Measurements from ENCODE around the gene RGS3. TPM values are rescaled to one million over a fixed set of nuclear protein-coding genes. Genes with fewer than 3 reads are reported as not detected.

Gene RGS3
- total RNA-seq, 2 donors from 2014 or later = 112 to 184 TPM

DNA sequence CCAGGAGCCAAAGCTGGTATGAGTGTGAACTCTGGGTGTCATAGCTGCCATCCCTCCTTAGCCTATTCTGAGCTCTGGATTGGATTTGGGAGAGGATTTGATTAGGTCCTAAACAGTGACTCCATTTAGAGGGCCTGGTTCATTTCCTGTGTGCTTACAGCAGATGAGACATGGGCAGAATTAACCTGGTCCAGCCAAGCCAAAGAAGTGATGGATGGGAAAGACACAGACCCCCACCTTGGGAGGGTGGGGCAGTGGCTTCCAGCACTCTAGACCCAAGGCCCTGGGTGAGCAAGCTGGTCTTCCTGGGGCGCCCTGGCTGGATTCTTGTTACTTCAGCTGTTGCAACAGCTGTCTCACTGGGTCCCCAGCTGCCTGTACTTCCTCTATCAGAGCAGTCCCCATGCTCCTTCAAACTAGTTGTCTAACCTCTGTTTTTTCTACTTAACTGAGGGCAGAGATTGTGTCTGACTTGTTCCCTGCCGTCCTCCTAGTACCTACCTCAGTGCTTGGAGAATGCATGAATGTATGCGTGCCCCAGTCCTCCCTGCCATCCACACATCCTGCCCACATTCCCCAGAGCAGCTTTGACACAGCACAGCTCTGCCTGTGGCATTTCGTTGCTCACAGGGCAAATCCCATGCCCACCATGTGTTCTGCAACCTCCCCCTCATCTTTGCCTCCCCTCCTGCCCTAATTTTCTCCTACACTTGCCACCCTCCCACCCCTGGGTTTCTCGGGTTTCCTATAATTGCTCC, 115.9 kb downstream of the RGS3 start:
- TF ChIP-seq, protein P1, sequence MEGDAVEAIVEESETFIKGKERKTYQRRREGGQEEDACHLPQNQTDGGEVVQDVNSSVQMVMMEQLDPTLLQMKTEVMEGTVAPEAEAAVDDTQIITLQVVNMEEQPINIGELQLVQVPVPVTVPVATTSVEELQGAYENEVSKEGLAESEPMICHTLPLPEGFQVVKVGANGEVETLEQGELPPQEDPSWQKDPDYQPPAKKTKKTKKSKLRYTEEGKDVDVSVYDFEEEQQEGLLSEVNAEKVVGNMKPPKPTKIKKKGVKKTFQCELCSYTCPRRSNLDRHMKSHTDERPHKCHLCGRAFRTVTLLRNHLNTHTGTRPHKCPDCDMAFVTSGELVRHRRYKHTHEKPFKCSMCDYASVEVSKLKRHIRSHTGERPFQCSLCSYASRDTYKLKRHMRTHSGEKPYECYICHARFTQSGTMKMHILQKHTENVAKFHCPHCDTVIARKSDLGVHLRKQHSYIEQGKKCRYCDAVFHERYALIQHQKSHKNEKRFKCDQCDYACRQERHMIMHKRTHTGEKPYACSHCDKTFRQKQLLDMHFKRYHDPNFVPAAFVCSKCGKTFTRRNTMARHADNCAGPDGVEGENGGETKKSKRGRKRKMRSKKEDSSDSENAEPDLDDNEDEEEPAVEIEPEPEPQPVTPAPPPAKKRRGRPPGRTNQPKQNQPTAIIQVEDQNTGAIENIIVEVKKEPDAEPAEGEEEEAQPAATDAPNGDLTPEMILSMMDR (IDR thresholded peaks at IDR 0.05) = no peak
- Histone ChIP-seq H3K9me3 (no peaks in the 10 kb centered on the region), H3K36me3 (peaks cover 17% of the 10 kb centered on the region), H3K27me3 (no peaks in the 10 kb centered on the region), H3K4me1 (peaks cover 0 to 72% of the 10 kb centered on the region in 2 donors), H3K27ac (peak overlapping the region; percentile 81 to 83), H3K4me3 (no peak overlapping the region)
- DNase-seq (ENCODE audit: low spot score) = peak; percentile 81

DNA sequence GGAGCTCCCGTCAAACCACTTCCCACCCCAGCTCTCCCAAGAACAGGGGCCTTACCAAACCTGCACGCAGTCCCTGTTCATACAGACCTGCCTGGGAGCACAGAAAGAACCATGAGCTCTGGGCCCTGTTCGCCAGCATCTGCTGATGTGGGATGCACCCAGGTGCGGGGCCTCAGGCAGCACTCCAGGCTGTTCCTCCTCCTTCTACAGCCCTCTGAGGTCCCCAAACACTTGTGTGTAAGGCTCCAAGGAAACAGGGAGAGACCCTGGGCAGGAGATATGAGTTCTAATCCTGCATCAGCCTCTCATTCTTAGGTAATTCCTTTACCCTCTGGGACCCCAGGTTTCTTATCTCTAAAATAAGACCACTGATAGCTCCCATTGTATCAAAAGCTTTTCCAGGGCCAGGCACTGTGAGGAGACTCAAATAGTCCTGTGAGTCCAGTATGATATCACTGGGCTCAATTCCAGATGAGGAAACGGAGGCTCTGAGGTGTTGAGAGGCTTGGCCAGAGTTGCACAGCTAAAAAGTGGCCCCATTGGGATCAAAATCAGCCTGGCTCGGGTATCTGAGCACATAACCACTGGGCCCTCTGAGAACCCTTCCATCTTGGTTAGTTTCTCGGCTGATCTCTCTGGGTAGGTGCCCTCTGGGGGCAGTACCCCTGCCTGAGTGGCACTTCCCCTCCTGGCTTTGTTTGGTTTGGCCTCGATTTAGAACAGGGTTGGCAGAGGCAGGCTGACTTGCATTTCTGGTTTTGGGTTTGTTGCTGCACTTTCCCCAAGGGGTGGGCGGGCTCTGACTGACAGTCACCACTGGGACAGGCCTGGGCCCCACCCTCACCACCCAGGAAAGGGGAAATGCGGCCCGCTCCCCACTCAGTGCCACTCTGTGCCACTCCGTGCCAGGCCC, 116.8 kb downstream of the RGS3 start:
- Histone ChIP-seq H3K27me3 (no peaks in the 10 kb centered on the region), H3K4me3 (no peak overlapping the region), H3K27ac (peak overlapping the region; percentile 81 to 83), H3K9me3 (no peaks in the 10 kb centered on the region), H3K36me3 (peaks cover 24% of the 10 kb centered on the region), H3K4me1 (peaks cover 0 to 64% of the 10 kb centered on the region in 2 donors)
- TF ChIP-seq, protein P1 (IDR thresholded peaks at IDR 0.05) = no peak
- peak; percentile 84 for DNase-seq (ENCODE audit: low spot score)

DNA sequence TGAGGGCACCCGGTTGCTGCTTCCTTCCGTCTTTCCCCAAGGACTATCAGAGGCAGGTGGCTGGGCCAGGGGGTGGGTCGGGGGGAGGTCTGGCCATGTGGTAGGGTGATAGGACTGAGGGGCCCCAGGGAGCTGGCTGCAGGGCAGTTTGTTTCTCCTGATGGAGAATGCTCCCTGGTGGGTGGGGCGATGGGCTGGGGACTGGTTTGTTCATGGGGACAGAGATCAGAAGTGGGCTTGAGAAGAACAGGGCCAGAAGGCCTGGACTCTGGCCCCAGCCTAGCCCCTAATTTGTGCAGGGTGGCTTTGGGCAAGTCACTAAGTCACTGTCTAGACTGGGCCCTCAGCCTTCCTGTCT, 117.4 kb downstream of the RGS3 start:
- Histone ChIP-seq H3K4me1 (peaks cover 0 to 63% of the 10 kb centered on the region in 2 donors), H3K27me3 (no peaks in the 10 kb centered on the region), H3K27ac (peak overlapping the region; percentile 81 to 83), H3K9me3 (no peaks in the 10 kb centered on the region), H3K4me3 (no peak overlapping the region), H3K36me3 (peaks cover 28% of the 10 kb centered on the region)
- TF ChIP-seq, protein P1 (IDR thresholded peaks at IDR 0.05) = no peak
- DNase-seq (ENCODE audit: low spot score) = no peak

DNA sequence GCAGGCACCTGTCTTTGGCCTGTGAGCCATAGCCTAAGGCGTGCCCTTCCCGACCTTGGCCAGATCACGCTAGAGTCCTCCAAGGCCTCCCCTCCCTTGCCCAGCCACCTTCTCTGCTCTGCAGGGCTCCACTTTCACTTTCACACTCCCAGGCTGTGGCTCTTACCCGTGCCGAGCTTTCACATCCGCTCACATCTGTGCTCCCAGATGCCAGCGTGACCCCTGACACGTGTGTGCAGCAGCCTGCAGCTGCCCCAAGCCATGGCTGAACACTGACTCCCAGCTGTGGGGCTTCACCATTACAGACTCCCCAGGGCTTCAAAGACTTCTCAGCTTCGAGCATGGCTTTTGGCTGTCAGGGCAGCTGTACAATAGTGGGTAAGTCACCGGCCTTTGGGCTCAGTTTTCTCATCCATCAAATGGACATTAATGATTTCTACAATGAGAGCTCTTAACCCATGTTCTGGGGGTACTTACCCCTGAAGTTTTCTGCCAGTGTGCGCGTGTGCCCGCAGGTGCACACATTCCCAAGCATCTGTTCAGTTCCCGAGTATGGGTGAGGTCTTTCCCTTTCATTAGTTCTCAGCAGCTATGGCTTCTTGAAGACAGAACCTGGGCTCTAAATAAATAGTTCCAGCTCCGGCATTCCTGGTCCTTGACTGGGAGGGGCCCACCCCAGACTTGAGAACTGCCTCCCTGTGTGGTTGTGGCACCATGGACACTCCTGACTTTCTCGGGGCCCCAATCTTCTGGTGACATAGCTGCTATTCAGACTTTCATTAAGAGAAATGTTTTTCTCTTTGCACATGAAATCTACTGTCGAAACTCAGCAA, 118.6 kb downstream of the RGS3 start:
- peak; percentile 83 for DNase-seq (ENCODE audit: low spot score)
- TF ChIP-seq, protein P1 (IDR thresholded peaks at IDR 0.05) = peak in 1 of 2 donors; percentile 68

DNA sequence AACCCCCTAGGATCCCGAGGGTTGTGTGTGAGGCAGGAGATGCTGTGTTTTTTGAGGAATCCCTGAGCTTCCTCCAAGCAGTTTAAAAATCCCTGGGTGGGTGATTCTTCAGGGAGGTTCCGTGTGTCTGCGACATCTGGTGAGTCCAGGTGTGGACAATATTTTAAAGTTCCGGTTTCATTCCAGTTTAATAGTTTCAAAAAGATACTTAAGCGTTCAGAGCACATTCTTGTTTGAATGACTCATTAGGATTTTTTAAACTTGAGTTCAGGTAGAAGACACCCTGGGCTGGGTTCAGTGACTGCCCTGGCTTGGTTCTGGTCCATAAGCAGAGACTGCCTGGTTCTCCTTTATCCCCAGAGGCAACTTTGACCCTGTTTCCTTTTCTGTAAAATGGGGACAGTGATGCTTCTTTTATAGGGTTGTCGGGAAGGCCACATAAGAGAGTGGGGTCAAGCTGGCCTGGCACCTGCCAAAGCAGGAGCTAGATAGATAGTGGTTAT, 119.2 kb downstream of the RGS3 start:
- TF ChIP-seq, protein P1 (IDR thresholded peaks at IDR 0.05) = no peak
- Histone ChIP-seq H3K27ac (peak overlapping the region; percentile 81 to 83), H3K27me3 (no peaks in the 10 kb centered on the region), H3K9me3 (no peaks in the 10 kb centered on the region), H3K36me3 (peaks cover 28% of the 10 kb centered on the region), H3K4me3 (no peak overlapping the region), H3K4me1 (peaks cover 0 to 69% of the 10 kb centered on the region in 2 donors)
- DNase-seq (ENCODE audit: low spot score) = no peak

More for the DNA sequence above, 118.6 kb downstream of the RGS3 start:
- Histone ChIP-seq H3K4me3 (peak overlapping the region in 1 of 2 donors; percentile 19), H3K4me1 (peaks cover 0 to 69% of the 10 kb centered on the region in 2 donors), H3K9me3 (no peaks in the 10 kb centered on the region), H3K27ac (peak overlapping the region; percentile 81 to 83), H3K27me3 (no peaks in the 10 kb centered on the region), H3K36me3 (peaks cover 28% of the 10 kb centered on the region)
